Left ventricle myocardium superior (tissue), 1 donor: ENCODE data around the gene SKA1. TPM values are rescaled to one million over a fixed set of nuclear protein-coding genes. Genes with fewer than 3 reads are reported as not detected.
"Not testable (repeated sequence)": the region's sequence is repeated elsewhere in the genome, so short reads cannot be mapped to it uniquely, and the experiment has no call there.

Source experiments
- ATAC-seq: fragments of 200-7000 bp; cut with Tn5 transposase; one replicate; pipeline ENCODE4 v1.9.1; 2020; ENCODE audit warnings: mild to moderate bottlenecking, moderate library complexity
- DNase-seq: peaks from one replicate; pipeline ENCODE4 v3.0.0-alpha.2; 2020
- intact Hi-C: fragments of 100-400 bp; cut with micrococcal nuclease; formaldehyde crosslinking; loops from one replicate; pipeline ENCODE4 v1.11.0; 2022
- total RNA-seq: library from RNA; stranded (reverse); fragmentation: NEBNext Ultra II Directional; extraction: Animal tissue kit (Norgen Biotek cat#: 25700); gene quantifications from one replicate; pipeline ENCODE4 v1.2.1, GENCODE V29; 2021
- donor health status: DM: no; HTN: yes; CAD: no; lungs with severe emphysema.

Gene SKA1
- total RNA-seq, 1 donor from 2014 or later: 0.20 TPM

DNA sequence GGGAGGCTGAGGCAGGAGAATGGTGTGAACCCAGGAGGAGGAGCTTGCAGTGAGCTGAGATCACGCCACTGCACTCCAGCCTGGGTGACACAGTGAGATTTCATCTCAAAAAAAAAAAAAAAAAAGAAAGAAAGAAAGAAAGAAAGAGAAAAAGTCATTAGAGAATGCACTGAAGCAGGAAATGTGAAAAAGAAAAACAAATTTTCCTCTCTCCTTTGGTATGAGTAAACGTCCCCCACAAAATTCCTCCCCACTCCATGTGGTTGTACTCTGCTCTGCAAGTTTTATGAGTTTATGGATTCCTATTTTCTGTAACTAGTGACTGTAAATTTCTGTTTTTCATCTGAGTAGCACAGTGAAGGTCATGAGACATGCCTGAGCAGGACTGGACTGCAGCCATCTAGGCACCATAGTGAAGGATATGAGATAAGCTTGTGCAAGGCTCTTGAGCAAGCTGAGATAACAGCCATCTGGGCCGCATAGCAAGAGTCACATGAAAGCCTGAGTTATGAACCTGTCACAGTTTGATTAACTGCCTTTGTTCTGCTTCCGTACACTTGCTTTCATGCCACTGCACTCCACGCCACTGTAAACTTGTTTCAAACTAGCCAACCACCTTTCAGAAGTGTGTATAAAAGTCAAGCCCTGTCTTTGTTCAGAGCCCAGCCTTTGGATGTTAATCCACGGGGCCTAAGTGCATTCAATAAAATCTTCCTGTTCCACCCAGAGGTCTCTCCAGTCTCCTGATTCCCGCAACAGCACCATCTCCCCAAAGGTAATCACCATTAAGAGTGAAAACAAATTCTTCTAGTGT is 50.2 kb downstream of the SKA1 start:
- DNase-seq: peak; percentile 66
- intact Hi-C loops: no loop called here
- ATAC-seq: peak; percentile 98

DNA sequence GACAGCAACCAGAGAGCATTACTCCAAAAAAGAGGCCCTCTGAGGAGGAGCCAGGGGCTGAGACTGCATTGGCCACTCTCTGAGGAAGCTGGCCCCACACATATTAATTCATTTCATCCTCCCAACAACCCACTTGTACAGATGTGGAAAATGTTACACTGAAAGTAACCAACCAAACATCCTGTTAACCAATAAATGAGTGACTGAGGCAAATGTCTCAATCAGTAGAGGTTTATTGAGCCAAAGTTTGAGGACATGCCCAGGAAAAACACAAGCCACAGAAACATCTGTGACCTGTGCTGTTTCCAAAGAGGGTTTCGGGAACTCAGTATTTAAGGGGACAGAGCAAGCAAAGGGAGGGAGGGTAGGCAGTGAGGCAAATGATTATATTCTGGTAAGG is 53.0 kb downstream of the SKA1 start:
- intact Hi-C loops: no loop called here
- DNase-seq (no peak), ATAC-seq (no peak)

DNA sequence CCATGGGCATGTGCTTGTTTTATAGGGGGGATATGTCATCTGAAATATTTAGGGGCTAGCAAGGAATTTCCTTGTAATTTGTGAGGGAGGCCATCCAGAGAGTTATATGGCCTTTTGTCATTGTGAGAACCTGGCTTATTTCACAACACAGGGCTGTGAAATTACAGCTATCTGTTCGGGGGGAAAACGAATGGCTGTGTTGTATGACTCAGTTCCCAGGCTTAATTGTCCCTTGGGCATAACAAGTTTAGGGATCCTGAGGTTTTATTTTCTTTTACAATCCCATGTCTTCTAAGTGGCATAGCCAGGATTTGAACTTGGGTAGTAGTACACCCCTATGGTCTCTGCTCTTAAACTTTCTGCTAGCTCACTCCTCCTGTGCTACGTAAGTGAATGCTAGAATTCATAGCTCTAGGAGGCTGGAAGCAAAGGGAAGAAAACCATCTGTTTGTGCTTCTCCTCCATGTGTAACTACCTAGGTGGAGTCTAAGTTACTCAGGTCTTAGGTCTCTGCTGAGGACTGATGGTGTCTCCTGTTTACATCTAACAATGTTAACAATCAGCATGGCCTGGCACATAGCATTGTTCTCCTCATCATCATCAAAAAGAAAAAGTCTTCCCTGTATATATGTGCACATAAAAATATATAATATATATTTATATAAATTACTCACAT is 53.8 kb downstream of the SKA1 start:
- ATAC-seq: no peak

DNA sequence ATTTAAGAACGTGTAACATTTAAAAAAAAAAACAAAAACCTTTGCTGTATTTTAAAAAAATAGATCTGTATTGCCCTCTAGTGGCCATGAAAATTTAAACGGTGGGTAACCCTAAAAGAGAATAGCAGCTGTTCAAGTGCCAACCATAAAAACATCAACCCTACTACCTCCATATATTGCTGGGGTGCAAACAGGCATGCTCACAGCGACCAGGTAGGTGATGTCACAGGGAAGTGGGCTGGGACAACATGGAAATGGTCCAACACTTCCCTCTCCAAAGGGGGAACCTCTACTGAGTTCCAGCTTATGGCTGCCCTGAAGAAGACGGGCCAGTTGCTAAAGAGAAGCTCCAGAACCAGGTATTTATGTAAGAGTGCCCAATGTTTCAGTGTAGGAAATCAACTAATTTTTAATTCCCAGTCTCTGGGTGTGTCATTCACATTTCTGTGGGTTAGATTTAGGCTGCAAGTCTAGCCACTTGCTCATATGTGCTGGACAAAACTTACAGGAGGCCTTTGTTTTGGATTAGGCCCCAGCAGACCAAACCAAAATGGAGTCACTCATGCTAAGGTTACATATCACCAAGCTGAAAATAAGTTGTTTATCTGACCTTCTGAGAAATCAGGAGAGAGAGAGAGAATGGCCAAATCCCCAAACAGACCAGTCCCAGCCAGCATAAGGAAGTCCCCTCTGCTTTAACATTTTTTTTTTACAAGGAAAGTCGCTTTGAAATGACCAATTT is 54.5 kb downstream of the SKA1 start:
- DNase-seq: no peak
- intact Hi-C loops: no loop called here
- no peak for ATAC-seq

More for the DNA sequence above, 53.8 kb downstream of the SKA1 start:
- intact Hi-C loops: no loop called here
- DNase-seq: no peak

DNA sequence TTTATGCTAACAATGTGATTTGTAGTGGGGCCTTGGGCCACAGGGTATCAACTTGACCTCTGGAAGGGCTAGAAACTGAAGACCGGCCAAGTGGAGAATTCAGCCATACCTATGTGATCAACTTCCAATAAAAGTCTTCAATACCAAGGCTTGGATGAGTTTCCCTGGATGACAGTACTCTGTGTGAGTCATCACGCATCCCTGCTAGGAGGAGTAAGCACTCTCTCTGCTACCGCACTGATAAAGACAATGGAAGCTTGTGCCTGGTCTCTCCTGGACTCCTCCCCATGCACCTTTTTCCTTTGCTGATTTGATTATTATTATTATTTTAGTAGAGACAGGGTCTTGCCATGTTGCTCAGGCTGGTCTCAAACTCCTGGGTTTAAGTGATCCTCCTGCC is 58.1 kb downstream of the SKA1 start:
- intact Hi-C loops: no loop called here
- no peak for ATAC-seq
- no peak for DNase-seq

DNA sequence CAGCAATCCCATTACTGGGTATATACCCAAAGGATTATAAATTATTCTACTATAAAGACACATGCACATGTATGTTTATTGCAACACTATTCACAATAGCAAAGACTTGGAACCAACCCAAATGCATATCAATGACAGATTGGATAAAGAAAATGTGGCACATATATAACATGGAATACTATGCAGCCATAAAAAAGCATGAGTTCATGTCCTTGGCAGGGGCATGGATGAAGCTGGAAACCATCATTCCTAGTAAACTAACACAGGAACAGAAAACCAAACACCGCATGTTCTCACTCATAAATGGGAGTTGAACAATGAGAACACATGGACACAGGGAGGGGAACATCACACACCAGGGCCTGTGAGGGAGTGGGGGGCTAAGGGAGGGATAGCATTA is 61.9 kb downstream of the SKA1 start:
- DNase-seq, ATAC-seq, intact Hi-C loops: not testable (repeated sequence)

DNA sequence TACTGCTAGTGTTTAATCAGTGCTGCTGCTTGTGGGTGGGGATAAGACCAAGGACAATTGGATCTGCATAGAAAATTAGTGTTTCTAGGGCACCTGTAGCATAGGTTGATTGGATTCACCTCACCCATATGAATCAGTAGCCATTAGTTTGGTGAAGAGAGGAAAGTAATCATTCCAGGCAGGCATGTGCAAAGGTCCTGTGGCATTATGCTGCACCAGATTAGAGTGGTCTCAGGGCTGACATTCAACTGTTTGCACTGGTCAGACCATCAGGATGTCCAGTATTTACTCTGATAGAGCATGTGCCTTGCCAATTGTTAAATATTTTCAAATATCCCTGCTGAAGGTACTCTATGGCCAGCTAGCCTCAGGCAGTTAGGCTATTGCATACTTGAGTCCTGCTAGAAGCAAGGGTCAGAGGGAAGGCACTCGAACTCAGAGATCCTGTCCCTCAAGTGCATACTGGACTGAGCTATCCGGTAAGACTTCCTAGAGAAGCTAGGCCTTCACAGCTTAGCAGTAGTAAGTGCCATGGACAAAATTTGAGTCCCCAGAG is 64.7 kb downstream of the SKA1 start:
- no peak for DNase-seq
- intact Hi-C loops: no loop called here
- ATAC-seq: no peak

DNA sequence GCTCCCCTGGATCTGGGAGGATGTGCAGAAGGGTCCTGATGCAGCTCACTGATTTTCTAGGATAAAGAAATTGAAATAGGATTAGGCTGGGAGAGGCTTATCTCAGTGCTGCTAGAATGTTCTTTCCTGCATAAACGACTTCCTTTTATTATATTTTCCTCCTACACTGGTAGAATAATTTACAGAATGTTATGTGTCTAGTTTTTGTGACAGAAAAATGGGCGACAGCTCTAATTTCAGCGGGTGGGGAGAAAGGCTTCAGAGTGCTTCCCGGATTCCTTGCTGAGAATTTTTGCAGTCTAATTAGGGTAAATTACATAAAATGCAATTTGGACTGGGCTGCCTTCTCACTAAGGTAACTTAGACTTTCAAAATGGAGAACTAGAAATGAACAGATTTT is 66.2 kb downstream of the SKA1 start:
- intact Hi-C loops: no loop called here
- no peak for ATAC-seq
- DNase-seq: no peak

DNA sequence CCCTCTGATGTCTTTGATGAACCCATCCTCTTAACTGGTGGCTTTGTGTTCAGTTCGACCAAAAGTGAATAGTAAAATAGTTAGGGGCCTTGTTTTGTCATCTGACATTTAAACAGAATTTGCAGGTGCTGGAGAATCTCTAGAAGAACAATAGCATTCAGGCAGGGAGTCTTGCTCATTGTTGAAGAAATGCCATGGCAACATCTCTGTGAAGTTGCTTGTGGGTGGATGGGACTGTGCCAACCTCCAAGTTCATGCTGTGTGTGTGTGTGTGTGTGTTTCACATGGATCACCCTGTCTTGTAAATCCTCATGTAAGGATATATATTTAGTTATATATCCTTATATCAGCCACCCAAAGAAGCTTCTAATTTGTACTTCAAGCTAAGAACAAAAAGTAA is 66.7 kb downstream of the SKA1 start:
- ATAC-seq (no peak), DNase-seq (no peak)
- intact Hi-C loops: no loop called here

Other genes with a start within 250 kb of the SKA1 start
- gene MYO5B, start 179.9 kb upstream of the SKA1 start, total RNA-seq: 1.1 TPM
- not detected for gene CFAP53, start 108.6 kb upstream of the SKA1 start, total RNA-seq
- 58.5 TPM for gene MBD1, start 93.5 kb upstream of the SKA1 start, total RNA-seq
- gene CXXC1, start 87.4 kb upstream of the SKA1 start, total RNA-seq: 38.2 TPM
- gene MAPK4, start 185.0 kb downstream of the SKA1 start, total RNA-seq: 28.8 TPM